Umbilical cord (tissue), 2 donors: ENCODE data around the gene RNU1-4. TPM values are rescaled to one million over a fixed set of nuclear protein-coding genes. Genes with fewer than 3 reads are reported as not detected.
"Not testable (repeated sequence)": the region's sequence is repeated elsewhere in the genome, so short reads cannot be mapped to it uniquely, and the experiment has no call there.

Experiments
- DNase-seq: peaks from one replicate; pipeline ENCODE4 v3.0.0-alpha.2; 2015; ENCODE audit warnings: low spot score
- total RNA-seq: library from RNA; depleted of rRNA; stranded (reverse); fragments of >200 nt; gene quantifications from one replicate; pipeline ENCODE4 v1.2.3, GENCODE V29; 2014; ENCODE audit warnings: low replicate concordance; ENCODE audit not compliant: insufficient read depth

Gene RNU1-4
- total RNA-seq, 1 donor from 2014 or later: under 0.01 TPM

- DNase-seq: no peak
Observed at GRCh38 chr1:16727190-16728111, 12.9 kb upstream of the RNU1-4 start.

- DNase-seq: not testable (repeated sequence)
Observed at GRCh38 chr1:16728243-16728949, 11.9 kb upstream of the RNU1-4 start.

GRCh38 chr1:16732254-16732896, 7.9 kb upstream of the RNU1-4 start:
- not testable (repeated sequence) for DNase-seq

GRCh38 chr1:16741230-16741629, 914 bp downstream of the RNU1-4 start:
- DNase-seq: not testable (repeated sequence)

- not testable (repeated sequence) for DNase-seq
Observed at GRCh38 chr1:16747660-16748059, 7.3 kb downstream of the RNU1-4 start.

- not testable (repeated sequence) for DNase-seq
Observed at GRCh38 chr1:16748710-16749109, 8.4 kb downstream of the RNU1-4 start.

GRCh38 chr1:16749910-16750888, 9.9 kb downstream of the RNU1-4 start:
- DNase-seq: not testable (repeated sequence)

- DNase-seq: not testable (repeated sequence)
Observed at GRCh38 chr1:16752770-16753169, 12.5 kb downstream of the RNU1-4 start.

- not testable (repeated sequence) for DNase-seq
Observed at GRCh38 chr1:16755385-16755784, 15.1 kb downstream of the RNU1-4 start.

GRCh38 chr1:16755932-16756331, 15.6 kb downstream of the RNU1-4 start:
- not testable (repeated sequence) for DNase-seq

GRCh38 chr1:16757574-16757973, 17.3 kb downstream of the RNU1-4 start:
- not testable (repeated sequence) for DNase-seq

GRCh38 chr1:16758060-16758459, 17.7 kb downstream of the RNU1-4 start:
- not testable (repeated sequence) for DNase-seq

GRCh38 chr1:16759041-16759493, 18.8 kb downstream of the RNU1-4 start:
- not testable (repeated sequence) for DNase-seq

- not testable (repeated sequence) for DNase-seq
Observed at GRCh38 chr1:16759650-16760455, 19.5 kb downstream of the RNU1-4 start.

- DNase-seq: not testable (repeated sequence)
Observed at GRCh38 chr1:16760456-16760765, 20.1 kb downstream of the RNU1-4 start.

GRCh38 chr1:16760801-16761200, 20.5 kb downstream of the RNU1-4 start:
- not testable (repeated sequence) for DNase-seq

GRCh38 chr1:16764248-16764819, 24.0 kb downstream of the RNU1-4 start:
- DNase-seq: not testable (repeated sequence)

- DNase-seq: not testable (repeated sequence)
Observed at GRCh38 chr1:16764820-16765655, 24.7 kb downstream of the RNU1-4 start.
